T47D (cell line): Measurements from ENCODE around the gene CCNC.

Experiments used
- DNase-seq, 2 experiments: peaks; one replicate each; pipeline versions ENCODE4 v3.0.0 to v3.0.0-alpha.2; 2011 to 2012; ENCODE audit warnings: low read depth in 1 of 2, low spot score in 1 of 2
- JUND ChIP-seq: IDR thresholded peaks from 2 replicates; pipeline ENCODE4 v1.6.1; 2012; ENCODE audit warnings: low read depth
- in situ Hi-C: cut with HindIII; loops from 2 replicates; pipeline ENCODE4 v1.10.0; 2016; ENCODE audit warnings: low sequenced_read_pairs, low pct_unique_long_range_greater_than_20kb

CCNC gene

GRCh38 chr6:99590728-99591672 lies 22.5 kb upstream of the CCNC start:
- in situ Hi-C loops, result no loop called here
- TF ChIP-seq JUND, result no peak
- no peak for DNase-seq

GRCh38 chr6:99589907-99590493 lies 21.5 kb upstream of the CCNC start:
- DNase-seq, result no peak
- no peak for TF ChIP-seq JUND
- in situ Hi-C loops, result no loop called here

DNA sequence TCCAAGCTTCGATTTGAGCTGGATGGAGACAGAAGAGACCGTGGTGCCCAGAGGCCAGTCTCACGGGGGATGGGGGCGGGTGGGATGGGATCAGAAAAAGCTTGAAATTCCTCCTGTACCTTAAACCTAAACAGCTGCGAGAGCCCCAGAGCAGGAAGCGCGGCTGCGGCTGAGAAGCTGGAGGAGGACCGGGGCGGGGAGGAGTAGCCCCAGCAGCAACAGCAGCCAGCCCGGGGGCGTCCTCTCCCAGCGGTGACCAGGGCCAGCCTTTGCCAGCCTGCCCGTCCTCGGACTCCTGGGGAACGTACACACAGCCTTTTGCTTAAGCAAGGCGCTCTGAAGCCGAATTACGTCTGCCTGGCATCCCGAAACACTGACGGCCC lies 20.8 kb upstream of the CCNC start:
- in situ Hi-C loops, result no loop called here
- no peak for TF ChIP-seq JUND
- DNase-seq, result no peak

GRCh38 chr6:99588618-99589289 lies 20.3 kb upstream of the CCNC start:
- in situ Hi-C loops, result no loop called here
- peak; percentile 59 to 80 for DNase-seq
- TF ChIP-seq JUND, result no peak

DNA sequence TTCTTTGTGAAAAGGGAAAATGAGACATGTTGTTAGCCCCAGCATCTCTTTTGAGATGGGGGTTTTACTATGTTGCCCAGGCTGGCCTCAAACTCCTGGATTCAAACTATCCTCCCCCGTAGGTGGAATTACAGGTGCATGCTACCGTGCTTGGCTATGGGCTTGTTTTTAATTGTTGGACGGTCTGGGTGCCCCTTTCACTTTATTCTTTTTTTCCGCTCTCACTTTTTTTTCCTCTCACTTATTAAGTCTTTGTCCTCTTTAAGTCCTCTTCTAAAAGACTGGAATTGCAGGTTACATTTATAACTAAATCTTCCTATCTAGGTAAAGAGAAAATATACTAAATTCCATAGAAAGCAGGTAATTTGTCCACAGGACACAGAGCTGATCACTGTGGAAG lies 19.3 kb upstream of the CCNC start:
- TF ChIP-seq JUND, result no peak
- DNase-seq, result no peak
- in situ Hi-C loops, result no loop called here

- in situ Hi-C loops, result no loop called here
- no peak for TF ChIP-seq JUND
- DNase-seq, result peak in 1 of 2 experiments; percentile 6
Observed at GRCh38 chr6:99579781-99580180, 11.3 kb upstream of the CCNC start.

- TF ChIP-seq JUND, result no peak
- DNase-seq, result no peak
- in situ Hi-C loops, result no loop called here
Observed at GRCh38 chr6:99575544-99576227, 7.2 kb upstream of the CCNC start.

DNA sequence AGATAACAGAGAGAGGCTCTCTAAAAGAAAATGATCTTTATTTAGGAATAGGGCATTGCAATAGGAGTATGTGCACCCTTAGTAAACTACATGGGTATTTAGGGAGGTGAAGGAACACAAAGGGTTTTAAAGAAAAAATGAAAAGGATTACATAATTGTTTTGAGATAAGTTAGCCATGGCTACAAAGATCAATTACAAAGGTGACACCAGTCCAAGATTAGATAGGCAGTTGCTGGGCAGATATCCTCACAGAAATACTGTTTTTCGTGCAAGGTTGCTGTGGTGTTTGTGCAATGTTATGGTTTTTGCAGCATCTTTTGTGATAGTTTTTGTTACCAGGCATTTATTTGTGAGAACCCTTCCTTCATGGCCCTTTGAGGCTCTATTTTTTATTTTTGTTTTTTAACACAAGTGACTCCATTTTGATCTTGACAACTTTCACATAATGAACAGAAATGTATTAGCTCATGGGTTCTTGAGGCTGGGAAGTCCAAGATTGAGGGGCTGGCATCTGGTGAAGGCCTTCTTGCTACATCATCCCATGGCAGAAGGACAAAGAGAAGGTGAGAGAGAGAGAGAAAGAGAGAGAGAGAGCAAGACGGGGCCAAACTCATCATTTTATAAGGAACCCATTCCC lies 5.6 kb upstream of the CCNC start:
- DNase-seq, result no peak
- in situ Hi-C loops, result no loop called here
- no peak for TF ChIP-seq JUND

- in situ Hi-C loops, result no loop called here
- no peak for TF ChIP-seq JUND
- DNase-seq, result no peak
Observed at GRCh38 chr6:99563056-99563723, 5.3 kb downstream of the CCNC start.

DNA sequence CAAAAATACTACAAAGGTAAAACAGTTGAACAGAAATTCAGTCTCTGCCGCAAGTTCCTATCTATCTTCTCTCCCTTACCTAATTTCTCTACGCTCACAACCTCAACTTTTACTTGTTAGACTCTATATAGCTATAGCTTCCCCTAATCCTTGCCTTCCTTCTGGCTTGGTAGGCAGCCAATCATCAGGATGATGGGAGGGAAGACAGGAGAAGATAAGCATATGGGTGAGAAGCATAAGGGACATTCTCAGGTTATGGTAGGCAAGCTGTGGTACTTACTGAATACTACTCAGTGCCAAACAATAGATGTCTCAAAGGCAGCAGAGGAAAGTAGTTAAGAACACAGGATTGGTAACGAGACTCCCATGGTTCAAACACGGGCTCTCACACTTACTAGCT lies 7.8 kb downstream of the CCNC start:
- in situ Hi-C loops, result no loop called here
- no peak for TF ChIP-seq JUND
- DNase-seq, result no peak

- no peak for DNase-seq
- in situ Hi-C loops, result no loop called here
- no peak for TF ChIP-seq JUND
Observed at GRCh38 chr6:99559057-99559456, 9.4 kb downstream of the CCNC start.

DNA sequence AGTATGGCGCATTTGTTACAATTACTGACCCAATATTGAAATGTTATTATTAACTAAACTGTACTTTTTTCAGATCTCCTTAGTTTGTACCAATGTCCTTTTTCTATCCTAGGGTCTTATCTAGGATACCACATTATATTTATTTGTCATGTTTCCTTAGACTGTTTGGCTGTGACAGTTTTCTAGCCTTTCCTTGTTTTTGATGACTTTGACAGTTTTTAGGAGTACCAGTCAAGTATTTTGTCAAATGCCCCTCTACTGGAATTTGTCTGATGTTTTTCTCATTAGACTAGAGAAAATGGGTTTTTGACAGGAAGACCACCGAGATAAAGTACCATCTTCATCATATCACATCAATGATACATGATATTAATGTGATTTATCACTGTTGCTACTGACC lies 14.6 kb downstream of the CCNC start:
- no peak for TF ChIP-seq JUND
- in situ Hi-C loops, result no loop called here
- no peak for DNase-seq
